Stimulated activated CD4-positive, alpha-beta T cell treated with anti-CD3 and anti-CD28 coated beads, Interleukin-15, amount 100 ng/mL, for 1 hour (primary cell): Measurements from ENCODE around the gene CFAP107.

Experiments used
- DNase-seq, 2 donors: peaks; one replicate each; pipeline ENCODE4 v3.0.0-alpha.2; 2020; ENCODE audit warnings: low read depth in 1 of 2, low spot score in 1 of 2

Gene CFAP107

DNA sequence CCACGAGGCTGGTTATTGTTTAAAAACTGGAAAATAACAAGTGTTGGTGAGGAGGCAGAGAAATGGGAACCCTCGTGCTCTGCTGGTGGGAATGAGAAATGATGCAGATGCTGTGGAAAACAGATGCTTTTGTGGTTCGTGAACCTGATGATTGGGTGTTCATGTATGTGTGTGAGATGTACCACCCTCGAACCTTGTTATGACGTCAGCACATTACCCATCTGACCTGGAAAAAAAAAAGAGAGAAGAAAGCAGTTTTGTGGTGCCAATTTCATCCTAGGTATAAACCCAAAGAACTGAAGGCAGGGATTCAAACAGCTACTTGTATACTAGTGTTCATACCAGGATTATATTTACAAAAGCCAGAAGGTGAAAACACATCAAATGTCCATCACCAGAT lies 6.4 kb upstream of the CFAP107 start:
- no peak for DNase-seq

DNA sequence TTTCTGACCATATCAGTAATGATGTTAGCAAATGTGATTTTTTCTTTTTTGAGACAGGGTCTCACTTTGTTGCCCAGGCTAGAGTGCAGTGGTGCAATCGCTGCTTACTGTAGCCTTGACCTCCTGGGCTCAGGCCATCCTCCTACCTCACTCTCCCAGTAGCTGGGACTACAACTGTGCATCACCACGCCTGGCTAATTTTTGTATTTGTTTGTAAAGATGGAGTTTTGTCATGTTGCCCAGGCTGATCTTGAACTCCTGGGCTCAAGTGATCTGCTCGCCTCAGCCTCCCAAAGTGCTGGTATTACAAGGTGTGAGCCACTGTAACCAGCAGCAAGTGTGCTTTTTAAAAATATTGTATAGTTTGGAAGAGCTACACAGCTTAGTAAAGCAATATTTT lies 4.1 kb upstream of the CFAP107 start:
- DNase-seq: no peak

DNA sequence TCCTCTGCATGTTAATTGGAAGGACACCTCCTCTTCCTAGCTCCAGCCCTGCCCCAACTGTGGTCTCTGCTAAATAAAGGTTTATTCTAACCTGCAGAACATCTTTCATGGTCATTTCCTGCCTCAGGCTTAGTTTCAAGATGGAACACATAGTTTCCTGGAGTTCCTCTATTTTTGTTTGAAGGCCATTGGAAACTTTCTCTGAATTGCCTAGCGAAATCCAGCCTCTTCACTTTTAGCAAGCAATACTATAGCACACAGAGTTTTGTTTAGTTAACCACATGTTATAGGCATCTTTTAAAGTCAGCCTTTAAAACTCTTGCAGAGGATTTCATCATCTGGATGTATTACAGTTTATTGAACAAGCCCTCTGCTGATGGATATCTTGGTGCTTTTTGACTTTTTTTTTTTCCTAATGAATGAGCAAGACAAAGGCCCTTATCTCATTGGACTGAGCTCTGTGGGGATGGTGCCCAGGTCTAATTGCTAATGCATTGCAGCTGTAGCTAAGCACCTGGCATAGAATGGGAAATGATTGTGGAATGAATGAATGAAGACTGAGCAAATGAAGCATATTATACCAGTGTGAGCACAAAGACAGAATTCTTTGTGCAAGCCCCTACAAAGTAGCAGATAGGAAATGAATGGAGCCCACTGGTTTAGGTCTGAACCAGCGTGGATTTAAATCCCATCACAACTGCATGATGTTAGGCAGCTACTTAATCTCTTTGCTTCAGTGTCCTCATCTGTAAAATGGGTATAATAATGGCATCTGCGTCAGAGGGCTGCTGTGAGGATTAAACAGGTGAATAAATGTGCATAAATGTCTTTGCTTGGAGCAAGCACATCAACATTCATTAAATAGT lies 641 bp upstream of the CFAP107 start:
- DNase-seq: no peak

DNA sequence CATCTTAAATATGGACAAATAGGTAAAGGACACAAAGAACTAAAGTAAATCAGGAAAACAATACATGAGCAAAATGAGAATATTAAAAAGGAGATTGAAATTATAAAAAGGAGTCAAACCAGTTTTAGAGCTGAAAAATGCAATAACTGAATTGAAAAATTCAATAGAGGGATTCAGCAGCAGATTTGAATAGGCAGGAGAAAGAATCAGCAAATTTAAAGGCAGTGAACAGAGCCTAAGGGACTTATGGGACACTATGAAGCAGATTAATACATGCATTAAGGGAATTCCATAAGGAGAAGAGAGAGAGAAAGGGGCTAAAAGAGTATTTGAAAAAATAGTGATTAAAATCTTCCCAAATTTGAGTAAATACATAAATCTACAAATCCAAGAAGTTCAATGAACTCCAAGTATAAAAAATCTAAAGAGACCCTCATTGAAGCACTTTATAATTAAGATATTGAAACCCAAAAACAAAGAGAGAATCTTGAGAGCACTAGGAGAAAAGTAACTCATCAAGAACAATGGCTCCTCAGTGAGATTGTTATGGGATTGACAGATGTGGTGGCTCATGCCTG lies 2.9 kb downstream of the CFAP107 start:
- DNase-seq: no peak

DNA sequence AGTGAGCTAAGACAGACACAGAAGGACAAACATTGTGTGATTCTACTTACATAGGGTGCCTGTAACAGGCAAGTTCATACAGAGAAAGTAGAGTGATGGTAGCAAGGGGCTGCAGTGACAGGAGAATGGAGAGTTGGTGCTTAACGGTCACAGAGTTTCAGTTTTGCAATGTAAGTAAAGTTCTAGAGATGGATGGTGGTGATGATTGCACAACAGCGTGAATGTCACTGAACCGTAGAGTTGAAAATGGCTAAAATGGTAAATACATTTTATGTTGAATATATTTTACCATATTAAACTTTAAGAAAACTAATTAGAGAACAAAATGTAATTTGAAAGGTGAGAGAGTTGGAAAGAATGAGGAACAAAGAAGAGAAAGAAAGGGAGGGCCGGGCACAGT lies 8.7 kb downstream of the CFAP107 start:
- DNase-seq: no peak

DNA sequence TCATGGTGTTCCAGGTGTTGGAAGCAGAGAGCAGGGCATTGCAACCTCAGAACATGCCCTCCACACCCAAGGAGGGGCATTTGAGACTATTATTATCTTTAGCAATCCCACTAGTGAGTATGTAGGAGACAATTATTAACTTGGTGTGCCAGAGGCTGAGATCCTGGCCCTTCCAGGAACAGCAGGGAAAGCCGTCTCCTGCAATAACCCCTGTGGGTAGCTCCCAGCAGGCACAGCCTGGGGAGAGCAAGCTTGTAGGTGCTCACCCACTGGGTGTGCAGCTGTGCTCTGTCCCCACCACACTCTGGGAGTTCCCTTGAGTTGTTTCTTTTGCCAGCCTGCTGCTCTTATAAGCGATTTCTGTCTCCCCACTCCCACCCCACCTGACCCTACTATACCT lies 10.3 kb downstream of the CFAP107 start:
- DNase-seq: no peak

DNA sequence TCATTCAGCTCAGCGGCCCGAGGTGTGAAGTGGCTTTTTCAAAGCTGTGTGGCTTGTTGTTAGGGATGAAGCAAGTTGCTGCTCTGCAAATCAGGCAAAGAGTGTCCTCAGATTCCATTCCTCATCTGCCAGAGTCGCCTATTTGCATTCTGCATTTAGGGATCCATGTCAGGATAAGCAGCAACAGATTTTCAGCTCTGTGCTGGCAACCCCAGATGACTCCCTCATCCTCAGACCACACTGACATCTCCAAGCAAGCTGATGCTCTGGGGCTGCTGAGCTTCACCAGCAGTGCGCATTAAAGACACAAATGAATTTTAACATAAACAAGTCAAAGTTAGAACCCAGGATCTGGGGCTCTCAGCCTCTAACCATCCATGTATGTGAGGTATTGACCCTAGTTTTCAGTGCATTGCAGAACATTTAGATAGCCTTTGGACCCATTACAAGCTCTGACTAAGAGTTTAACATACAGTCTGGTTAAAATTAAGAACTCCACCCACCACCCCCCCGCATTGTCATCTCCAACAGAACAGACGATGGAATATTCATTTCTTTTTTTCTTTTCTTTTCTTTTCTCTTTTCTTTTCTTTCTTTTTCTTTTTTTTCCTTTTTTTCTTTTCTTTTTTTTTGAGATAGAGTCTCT lies 10.9 kb downstream of the CFAP107 start:
- no peak for DNase-seq

DNA sequence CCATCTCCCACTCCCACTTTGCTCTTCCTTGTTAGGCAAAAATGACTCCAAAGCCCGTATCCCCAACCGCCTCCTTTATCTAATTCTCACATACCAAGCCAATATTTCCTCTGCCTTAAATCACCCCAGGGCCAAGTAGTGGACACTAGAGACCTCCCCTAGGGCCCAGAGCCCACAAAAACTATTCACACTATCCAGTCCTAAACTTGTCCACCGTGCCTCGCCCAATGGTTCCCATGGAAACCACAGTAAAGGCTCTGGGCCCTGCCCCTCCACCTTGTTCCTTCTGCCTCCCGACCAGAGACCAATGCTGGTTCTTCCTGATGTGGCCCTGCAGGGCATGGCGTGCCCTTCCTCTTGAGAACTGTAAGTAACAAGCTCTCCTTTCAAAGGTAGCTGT lies 11.8 kb downstream of the CFAP107 start:
- no peak for DNase-seq

DNA sequence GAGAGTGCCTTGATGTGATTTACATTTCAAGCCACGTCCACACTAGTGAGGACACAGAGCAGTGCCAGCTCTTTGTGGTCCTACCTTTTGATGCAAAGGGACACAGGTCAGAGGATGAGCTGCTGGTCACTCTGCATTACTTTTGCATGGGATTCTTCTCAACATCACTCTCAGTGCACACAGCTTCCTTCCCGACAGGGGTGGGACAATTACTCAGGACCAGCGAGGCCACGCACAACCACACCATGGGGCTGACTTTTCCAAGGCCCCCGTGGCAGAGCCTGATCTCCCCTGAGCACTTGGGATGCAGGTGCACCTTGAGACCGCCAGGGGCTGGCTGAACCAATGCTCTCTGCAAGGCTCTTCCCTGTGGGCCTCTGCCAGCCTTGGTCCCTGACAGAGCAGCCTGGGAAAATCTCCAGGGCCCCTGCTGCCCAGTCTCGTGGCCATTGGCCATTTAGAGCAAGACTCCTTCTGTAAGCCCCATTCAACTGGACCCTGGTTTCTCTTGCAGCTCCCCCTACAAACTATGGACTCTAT lies 14.3 kb downstream of the CFAP107 start:
- DNase-seq: no peak

DNA sequence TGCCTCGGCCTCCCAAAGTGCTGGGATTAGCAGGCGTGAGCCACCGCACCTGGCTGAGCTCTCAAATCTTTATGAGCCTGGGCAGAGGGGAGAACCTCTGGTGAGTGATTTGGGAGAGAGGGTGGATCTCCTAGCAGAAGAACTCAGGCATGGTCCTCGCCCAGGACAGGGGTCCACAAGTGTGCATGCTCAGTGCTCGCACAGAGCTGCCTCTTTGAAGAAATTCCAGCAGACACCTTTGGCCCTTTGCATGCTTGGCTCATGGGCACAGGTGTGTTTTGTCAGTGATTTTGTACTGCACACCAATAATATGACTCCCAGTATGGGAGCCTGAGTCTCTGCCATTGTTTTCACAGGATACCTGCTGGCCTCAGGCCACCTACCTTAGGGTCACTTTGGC lies 15.8 kb downstream of the CFAP107 start:
- DNase-seq: no peak

DNA sequence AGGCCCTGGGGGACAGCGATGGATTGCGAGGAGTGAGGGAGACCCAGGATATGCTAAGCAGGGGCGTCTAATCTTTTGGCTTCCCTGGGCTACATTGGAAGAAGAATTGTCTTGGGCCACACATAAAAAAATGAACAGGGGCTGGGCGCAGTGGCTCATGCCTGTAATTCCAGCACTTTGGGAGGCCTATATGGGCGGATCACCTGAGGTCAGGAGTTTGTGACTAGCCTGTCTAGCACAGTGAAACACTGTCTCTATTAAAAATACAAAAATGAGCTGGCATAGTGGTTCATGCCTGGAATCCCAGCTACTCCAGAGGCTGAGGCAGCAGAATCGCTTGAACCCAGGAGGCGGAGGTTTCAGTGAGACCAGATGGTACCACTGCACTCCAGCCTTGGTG lies 16.8 kb downstream of the CFAP107 start:
- DNase-seq: no peak

DNA sequence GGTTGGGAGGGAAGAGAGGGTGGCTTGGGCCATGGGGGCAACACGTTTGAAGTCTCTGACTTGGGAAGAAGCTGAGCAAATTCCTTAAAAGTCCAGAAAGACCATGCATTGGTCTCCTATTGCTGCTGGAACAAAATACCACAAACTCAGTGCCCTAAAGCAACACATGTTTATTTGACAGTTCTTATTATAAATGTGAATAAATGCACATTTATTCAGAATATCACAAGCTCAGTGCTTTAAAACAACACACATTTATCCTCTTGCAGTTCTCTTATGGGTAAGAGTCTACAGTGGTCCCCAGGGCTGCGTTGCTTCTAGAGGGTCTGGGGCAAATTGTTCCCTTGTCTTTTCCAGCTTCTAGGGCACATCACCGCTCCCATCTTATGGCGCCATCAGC lies 17.5 kb downstream of the CFAP107 start:
- no peak for DNase-seq

DNA sequence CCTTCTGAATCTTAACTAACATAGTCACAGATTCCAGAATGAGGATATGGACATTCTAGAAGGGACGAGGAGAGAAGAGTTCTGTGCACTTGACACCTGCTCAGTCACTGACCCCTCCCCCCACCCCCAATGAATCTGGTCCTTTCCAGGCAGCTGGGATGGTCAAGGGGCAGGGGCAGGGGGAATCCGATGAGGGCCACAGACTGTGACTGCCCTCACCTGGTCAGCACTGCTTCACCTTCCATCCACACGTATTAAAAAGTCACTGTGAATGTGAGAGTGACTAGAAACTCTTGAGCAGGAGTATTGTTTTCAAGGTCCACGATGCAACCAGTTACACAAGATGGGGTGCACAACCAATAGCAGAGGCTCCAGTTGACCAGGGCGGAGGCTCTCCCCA lies 18.0 kb downstream of the CFAP107 start:
- no peak for DNase-seq

DNA sequence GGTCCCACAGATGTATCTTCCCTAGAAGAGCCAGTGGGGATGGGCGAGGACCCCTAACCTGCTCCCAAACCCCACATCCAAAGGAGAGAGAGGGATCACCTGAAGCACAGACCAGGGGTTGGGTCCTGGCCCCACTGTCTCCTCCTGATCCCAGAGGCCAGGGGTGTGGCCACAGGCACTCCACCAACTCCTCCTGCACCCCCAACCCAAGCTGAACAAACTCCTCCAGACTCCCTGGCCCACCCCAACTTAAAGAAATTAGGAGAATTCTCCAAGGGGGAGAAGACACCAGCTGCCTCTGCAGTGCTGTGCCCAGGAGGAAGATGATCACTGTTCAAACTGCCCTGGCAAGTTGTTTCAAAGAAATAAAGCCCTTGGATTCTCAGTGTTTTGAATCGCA lies 23.0 kb downstream of the CFAP107 start:
- no peak for DNase-seq

DNA sequence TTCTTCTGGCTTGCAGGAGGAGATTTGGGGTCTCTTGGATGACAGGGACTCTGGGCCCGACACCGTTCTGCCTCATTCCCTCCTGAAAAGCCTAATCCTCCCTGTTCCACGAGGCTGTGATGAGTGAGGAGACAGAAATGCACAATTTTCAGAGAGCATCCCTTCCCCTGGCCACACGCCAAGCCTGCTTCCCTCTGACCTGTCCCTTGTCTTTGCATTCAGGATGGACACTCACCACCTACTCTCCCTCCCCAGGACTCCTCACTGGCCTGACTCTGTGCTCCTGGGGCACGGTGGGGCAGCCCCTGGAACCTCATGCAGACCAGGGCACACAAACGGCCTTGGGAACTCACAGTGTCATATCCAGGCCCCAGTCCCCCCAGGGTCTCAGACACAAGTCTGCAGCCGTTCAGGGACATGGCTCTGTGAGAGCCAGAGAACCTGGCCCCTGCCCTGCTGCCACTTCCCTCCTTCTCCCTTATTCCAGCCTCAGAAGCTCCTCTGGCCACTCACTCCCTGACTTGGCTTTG lies 24.0 kb downstream of the CFAP107 start:
- no peak for DNase-seq

DNA sequence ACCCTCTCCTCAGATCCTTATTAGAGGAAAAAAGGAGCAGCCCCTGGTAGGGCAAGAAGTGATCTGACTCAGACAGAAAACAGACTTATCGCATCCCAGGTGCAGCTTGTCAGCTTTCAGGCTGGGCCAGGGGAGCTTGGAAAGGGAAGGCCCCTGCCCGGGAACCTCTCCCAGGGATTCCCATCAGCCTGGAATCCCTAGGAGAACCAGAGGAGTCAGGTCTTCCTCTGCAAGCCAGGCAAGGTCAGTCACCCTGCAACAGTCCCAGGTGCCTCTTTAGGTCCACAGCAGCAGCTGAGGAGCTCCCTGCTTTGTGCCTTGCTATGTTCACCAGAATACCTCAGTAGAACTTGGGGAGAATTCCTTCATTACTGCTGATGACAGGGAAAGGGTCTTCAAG lies 24.6 kb downstream of the CFAP107 start:
- no peak for DNase-seq

DNA sequence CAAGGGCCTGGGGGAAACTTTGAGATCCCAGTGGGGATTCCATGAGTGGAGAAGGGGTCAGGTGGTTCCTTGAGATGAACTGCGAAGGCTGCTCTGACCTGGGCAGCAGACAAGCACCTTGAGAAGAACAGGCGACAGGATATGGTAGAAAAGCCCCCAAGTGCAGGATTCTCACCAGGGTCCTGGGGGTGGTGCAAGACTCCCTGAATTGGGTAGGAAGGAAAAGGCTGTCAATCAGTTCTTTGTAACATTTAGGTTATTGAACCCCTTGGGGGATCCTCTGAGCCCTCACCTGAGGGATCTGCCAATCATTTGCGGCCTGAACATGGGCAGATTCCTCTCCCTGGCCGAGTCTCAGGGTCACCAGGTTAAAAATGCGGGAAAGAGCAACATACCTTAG lies 25.2 kb downstream of the CFAP107 start:
- DNase-seq: no peak

DNA sequence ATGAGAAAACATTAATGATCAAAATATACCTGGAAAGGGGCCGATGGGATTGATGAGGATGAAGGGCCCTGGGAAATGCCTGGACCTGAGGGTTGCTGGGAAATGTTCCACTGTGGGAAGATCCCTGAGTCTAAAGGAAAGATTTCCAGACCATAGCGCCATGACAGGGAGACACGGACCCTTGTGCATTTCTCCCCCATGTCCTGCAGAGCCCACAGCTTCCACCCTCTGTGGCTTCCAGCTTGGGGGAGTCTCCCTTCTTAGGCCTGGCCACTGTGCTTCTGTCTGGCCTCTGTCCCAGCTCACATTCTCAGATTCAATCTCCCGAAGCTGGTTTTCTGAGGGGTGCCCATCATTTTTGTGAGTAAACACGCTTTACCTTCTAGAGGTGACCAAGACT lies 26.5 kb downstream of the CFAP107 start:
- DNase-seq: no peak

DNA sequence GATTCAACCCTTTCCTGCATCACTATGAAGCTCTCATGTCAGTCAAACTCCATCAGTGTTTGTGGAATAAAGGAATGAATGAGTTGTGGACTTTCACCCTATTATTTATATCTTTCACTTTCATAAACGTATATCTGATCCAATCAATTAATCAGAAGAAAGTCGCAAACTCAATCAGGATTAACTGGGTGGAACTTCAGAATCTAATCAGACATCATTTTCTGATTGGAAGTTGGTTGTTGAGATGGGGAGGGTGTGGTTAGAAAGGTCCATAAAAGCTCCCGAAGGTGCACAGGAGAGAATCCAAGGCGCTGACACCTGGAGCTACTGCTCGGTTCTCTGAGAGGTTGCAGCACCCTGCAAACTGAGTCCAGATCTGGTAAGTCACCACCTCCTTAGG lies 27.4 kb downstream of the CFAP107 start, which contains the start of gene PRAMEF12:
PRAMEF12 (plus strand) TSS at position 301 of the 400 bp plus-strand sequence. CDS start 1,130 bp downstream, outside the sequence.
- DNase-seq: no peak

DNA sequence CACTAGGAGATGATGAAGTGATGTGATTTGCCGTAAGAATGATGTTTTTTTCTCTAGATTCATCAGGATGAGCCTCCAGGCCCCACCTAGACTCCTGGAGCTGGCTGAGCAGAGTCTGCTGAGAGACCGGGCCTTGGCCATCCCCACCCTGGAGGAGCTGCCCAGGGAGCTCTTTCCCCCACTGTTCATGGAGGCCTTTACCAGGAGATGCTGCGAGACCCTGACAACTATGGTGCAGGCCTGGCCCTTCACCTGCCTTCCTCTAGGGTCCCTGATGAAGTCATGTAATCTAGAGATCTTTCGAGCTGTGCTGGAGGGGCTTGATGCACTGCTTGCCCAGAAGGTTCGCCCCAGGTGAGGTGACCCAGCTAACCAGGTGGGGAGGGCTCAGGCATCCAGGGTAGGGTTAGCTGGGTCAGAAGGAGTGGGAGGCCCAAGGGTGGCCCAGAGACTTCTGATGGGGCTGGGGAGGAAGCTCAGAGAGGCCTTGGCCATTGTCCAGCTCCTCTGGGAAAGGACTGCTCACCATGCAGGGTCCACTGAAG lies 28.9 kb downstream of the CFAP107 start:
- DNase-seq: no peak

DNA sequence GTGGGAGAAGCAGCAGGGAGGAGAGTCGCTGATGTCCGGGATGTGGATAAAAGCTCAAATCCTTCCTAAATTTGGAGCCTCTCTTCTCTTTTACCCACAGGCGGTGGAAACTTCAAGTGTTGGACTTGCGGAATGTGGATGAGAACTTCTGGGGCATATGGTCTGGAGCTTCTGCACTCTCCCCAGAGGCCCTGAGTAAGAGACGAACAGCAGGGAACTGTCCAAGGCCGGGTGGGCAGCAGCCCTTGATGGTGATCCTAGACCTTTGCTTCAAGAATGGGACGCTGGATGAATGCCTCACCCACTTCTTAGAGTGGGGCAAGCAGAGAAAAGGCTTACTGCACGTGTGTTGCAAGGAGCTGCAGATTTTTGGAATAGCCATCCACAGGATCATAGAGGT lies 29.4 kb downstream of the CFAP107 start:
- DNase-seq: no peak
